Measurements from ENCODE around the gene PCSK9. TPM values are rescaled to one million over a fixed set of nuclear protein-coding genes. Genes with fewer than 3 reads are reported as not detected.

The PCSK9 gene
- 1.1 TPM for total RNA-seq

GRCh38 chr1:55039342-55040082 lies at the start of gene PCSK9:
Gene PCSK9 (plus strand): TSS chr1:55039548. CDS start chr1:55039838, 290 bp downstream.

GRCh38 chr1:54998677-54999076 lies 40.7 kb upstream of the PCSK9 start, which contains the start of gene BSND:
Gene BSND (plus strand): TSS chr1:54998933. CDS start chr1:54999187, 254 bp downstream.

Other genes starting within 250 kb of the PCSK9 start
- 3.2 TPM for gene TTC22, start 238.2 kb upstream of the PCSK9 start, total RNA-seq
- 34.9 TPM for gene DHCR24, start 152.4 kb upstream of the PCSK9 start, total RNA-seq
- 0.71 TPM for gene TMEM61, start 58.9 kb upstream of the PCSK9 start, total RNA-seq
- gene BSND, start 40.6 kb upstream of the PCSK9 start, total RNA-seq, result not detected
- 80.5 TPM for gene USP24, start 175.8 kb downstream of the PCSK9 start, total RNA-seq

Data from camera-type eye (tissue), 1 donor.